ENCODE measurements around the gene NUDT22. TPM values are rescaled to one million over a fixed set of nuclear protein-coding genes. Genes with fewer than 3 reads are reported as not detected.
A peak's percentile ranks its signal among the peaks of the same experiment; 100 is the strongest.

NUDT22 gene
- total RNA-seq, 1 donor from 2014 or later, result 158 TPM

- H3K4me3 ChIP-seq, result peak overlapping the region; percentile 91 to 97
These were observed 15.7 kb downstream of the NUDT22 start for GRCh38 chr11:64241491-64242374.

GRCh38 chr11:64243236-64243854, 17.3 kb downstream of the NUDT22 start:
- Histone ChIP-seq H3K27ac (peak overlapping the region in 1 of 2 donors; percentile 96), H3K9me3 (no peaks in the 10 kb centered on the region), H3K4me3 (peak overlapping the region in 1 of 2 donors; percentile 91), H3K4me1 (peaks cover 15 to 32% of the 10 kb centered on the region in 2 donors), H3K27me3 (no peaks in the 10 kb centered on the region), H3K36me3 (peaks cover 15 to 19% of the 10 kb centered on the region in 2 donors)
- TF ChIP-seq CTCF (IDR thresholded peaks at IDR 0.05), result no peak
- intact Hi-C loops (cut with DNase I), result no loop called here
- DNase-seq (ENCODE audit: low spot score in 2 of 2), result no peak

More at GRCh38 chr11:64241491-64242374, 15.7 kb downstream of the NUDT22 start:
- H3K27me3 ChIP-seq, result no peaks in the 10 kb centered on the region
- intact Hi-C loops (cut with DNase I), result loop anchor here (1.0 to 2.0 kb wide), 2 partner anchors 29 to 63 kb away; partner anchors contain the start of gene ESRRA
- peak in 1 of 3 experiments; percentile 29 for TF ChIP-seq CTCF (IDR thresholded peaks at IDR 0.05)
- peaks cover 28 to 32% of the 10 kb centered on the region in 2 donors for H3K36me3 ChIP-seq
- peak in 1 of 2 donors; percentile 80 for DNase-seq (ENCODE audit: low spot score in 2 of 2)
- H3K9me3 ChIP-seq, result no peaks in the 10 kb centered on the region
- peaks cover 6 to 28% of the 10 kb centered on the region in 2 donors for H3K4me1 ChIP-seq
- H3K27ac ChIP-seq, result peak overlapping the region; percentile 96 to 99

GRCh38 chr11:64244107-64244506, 18.0 kb downstream of the NUDT22 start:
- Histone ChIP-seq H3K27ac (peak overlapping the region; percentile 80 to 94), H3K9me3 (no peaks in the 10 kb centered on the region), H3K4me1 (peaks cover 15 to 32% of the 10 kb centered on the region in 2 donors), H3K36me3 (peaks cover 11 to 13% of the 10 kb centered on the region in 2 donors), H3K4me3 (no peak overlapping the region), H3K27me3 (no peaks in the 10 kb centered on the region)
- TF ChIP-seq CTCF (IDR thresholded peaks at IDR 0.05), result no peak
- intact Hi-C loops (cut with DNase I), result no loop called here
- DNase-seq (ENCODE audit: low spot score in 2 of 2), result no peak

- no peak for TF ChIP-seq CTCF (IDR thresholded peaks at IDR 0.05)
- Histone ChIP-seq H3K4me1 (peaks cover 15 to 29% of the 10 kb centered on the region in 2 donors), H3K27ac (peak overlapping the region; percentile 80 to 94), H3K36me3 (peaks cover 11 to 13% of the 10 kb centered on the region in 2 donors), H3K4me3 (peak overlapping the region; percentile 68 to 79), H3K9me3 (no peaks in the 10 kb centered on the region), H3K27me3 (no peaks in the 10 kb centered on the region)
- intact Hi-C loops (cut with DNase I), result no loop called here
- DNase-seq (ENCODE audit: low spot score in 2 of 2), result no peak
These were observed 18.9 kb downstream of the NUDT22 start for GRCh38 chr11:64244966-64245365.

GRCh38 chr11:64245401-64245796, 19.3 kb downstream of the NUDT22 start:
- H3K27ac ChIP-seq, result peak overlapping the region; percentile 80 to 94
- H3K9me3 ChIP-seq, result no peaks in the 10 kb centered on the region
- intact Hi-C loops (cut with DNase I), result no loop called here
- H3K27me3 ChIP-seq, result no peaks in the 10 kb centered on the region
- peak overlapping the region; percentile 68 to 79 for H3K4me3 ChIP-seq
- H3K36me3 ChIP-seq, result peaks cover 11 to 13% of the 10 kb centered on the region in 2 donors
- peak in 1 of 2 donors; percentile 85 for DNase-seq (ENCODE audit: low spot score in 2 of 2)
- H3K4me1 ChIP-seq, result peaks cover 15 to 26% of the 10 kb centered on the region in 2 donors
- TF ChIP-seq CTCF (IDR thresholded peaks at IDR 0.05), result no peak

All from ascending aorta (tissue), 2 donors.